Measurements from ENCODE around the gene C10orf120.

C10orf120 gene

DNA sequence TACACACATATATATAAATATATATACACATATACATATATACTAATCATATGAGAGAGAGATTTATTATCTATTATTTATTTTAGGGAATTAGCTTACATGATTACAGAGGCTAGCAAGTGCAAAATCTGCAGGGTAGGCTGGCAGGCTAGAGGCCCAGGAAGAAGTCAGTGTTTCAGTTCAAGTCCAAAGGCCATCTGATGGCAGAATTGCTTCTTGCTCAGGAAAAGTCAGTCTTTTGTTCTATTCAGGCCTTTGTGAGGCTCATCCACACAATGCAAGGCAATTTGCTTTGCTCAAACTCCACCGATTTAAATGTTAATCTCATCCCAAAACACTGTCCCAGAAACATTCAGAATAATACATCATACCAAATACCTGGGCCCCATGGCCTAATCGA is 2.6 kb upstream of the C10orf120 start:
- no peak for DNase-seq

DNA sequence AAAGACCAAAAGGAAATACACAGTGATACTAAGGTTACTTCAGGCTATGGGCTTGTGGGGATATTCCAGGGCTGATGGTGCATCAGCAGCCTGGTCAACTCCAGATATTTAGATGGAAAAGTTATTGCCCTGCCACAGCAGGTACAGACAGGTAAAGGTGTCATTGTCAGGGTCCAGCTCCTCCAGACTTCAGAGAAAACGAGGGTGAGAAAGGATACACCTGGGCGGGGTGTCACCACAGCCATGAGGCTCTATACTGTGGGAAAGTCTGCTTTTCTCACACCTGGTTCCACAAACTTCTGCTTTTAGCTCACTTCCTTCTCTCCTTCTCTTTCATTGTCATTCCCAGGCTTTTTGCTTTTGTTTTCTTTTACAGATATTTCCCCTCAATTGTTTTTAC is 2.0 kb upstream of the C10orf120 start:
- no peak for DNase-seq

DNA sequence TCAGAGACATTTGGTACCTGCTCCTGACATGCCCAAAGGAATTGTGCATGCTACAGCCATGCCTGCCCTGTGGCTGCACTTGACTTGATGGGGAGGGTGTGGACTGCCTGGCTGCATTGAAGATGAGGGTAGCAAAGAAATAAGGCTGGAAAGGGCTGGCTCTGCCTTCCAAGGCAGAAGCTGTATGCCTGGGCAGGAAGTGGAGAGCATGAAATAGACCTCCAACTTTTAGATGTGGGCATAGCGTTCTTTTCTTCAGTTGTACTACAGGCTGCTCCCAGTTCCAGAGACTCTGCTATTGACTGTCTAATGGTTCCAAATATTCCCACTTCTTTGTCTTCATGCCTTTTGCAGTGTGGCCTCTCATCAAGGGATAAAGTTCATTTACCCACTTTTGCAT is 3.0 kb downstream of the C10orf120 start:
- no peak for DNase-seq

DNA sequence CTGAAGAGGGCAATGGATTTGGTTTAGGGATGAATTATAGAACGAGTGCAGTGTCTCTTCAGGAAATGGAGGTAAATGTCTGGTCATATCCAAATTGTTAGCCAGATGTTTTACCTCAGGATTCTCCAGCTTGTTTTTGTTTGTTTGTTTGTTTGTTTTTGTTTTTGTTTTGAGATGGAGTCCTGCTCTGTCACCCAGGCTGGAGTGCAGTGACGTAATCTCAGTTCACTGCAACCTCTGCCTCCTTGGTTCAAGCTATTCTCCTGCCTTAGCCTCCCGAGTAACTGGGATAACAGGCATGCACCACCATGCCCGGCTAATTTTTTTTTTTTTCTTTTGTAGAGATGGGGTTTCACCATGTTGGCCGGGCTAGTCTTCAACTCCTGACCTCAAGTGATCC is 6.9 kb downstream of the C10orf120 start:
- no peak for DNase-seq

DNA sequence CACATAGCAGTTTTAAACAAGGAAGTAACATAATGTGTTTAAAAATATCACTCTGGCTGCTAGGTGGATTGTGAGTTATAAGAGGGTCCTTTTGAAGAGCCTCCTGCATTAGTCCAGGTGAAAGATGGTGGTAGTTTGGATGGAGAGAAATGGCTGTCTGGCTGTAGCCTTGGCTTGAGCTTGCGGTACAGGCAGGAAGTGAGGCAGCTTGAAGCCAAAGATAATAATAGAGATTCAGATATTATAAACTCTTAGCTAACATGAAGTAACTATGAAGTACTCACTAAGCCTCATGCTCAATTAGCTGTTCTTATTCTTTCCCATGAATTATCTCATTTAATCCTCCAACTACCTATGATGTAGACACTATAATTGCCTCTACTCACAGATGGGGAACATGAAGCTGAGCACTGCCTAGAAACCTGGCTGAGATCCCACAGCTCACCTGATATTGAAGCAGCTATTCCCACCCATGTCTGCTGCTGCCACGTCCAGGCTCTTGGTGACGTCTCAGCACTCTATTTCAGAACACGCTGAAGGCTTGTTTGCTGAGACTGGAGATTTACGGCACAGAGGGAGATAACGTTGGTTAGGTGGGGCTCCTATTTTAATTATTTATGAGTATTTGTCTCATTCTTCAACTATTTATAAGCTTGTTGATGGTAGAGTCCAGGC is 10.4 kb downstream of the C10orf120 start:
- no peak for DNase-seq

DNA sequence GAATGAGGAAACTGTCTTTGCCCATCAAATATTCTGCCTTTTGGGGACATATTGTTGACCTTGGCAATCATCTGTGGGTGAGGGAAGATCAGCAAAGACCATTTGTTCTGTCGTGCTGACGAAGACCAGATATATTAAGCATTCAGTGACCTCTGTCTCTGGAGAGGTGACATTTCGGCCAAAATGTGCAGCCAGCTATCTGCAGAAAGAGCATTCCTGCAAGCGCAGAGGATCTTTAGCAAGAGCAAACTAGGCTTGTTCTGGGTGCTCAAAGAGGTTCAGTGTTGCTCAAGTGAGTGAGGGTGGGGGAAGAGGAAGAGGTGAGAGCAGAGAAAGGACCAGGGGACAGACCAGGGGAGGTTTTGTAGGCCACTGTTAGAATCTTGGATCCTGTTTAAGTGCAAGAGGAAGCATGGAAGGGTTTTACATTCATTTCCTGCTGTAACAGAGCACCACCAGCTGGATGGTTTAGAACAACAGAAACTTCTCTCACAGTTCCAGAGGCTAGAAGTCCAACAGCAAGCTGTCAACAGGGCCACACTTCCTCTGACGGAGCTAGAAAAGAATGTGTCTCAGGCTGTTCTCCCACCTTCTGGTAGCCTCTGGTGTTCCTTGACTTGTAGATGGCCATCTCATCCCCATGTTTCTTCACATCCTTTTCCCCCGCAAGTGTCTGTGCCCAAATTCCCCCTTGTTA is 11.2 kb downstream of the C10orf120 start:
- DNase-seq = no peak

DNA sequence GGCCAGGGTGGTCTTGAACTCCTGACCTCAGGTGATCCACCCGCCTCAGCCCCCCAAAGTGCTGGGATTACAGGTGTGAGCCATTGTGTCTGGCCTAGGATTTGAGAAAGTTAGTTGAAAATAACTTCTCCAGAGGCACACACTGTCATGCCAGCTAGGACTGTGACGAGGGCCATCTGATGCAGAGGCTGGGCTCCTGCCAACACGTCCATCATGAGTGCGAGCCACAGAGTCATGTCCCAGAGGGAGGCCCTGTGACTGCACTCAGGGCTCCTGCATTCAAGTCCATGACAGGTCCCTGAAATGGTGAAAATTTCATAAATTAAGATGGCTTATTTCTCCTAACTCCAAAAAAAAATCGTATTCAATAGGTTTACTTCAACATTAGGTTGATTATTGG is 17.1 kb downstream of the C10orf120 start:
- DNase-seq = no peak

DNA sequence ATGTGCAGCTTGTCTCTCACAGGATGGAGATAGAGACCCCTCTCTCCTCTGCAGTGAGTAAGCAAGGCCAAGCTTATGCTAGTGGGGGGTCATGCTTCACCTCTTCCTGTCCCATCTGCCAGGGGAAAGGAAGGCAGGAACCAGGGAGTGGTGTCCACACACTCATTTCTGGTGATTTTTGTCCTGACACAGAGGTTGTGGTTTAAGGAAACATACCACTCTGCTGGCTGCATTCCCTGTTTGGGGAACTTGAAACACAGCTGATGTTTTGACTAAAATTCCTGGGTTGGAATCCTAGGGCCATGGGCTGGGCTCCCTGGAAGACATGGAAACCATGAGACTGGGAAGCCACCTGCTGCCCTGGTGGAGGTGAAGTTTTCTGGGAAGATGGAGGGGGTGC is 21.4 kb downstream of the C10orf120 start:
- no peak for DNase-seq

DNA sequence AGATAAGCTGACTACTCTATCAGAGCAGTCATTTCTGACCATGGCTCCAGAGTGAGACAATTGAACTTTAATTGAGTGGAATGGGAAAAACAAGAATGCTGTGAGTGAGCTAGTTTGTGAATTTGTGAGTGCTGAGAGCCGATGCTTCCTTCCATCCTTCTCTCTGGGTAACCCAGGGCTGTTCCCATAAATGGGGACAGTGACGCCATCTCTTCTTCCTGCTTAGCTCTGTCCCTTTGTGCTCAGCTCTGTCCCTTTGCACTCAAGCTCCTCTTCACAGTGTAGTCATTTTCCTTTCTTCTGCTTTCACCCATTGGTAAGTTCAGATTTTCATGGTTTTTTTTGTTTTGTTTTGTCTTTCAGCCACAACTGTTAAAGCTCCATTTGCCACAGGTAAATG is 24.4 kb downstream of the C10orf120 start:
- no peak for DNase-seq

DNA sequence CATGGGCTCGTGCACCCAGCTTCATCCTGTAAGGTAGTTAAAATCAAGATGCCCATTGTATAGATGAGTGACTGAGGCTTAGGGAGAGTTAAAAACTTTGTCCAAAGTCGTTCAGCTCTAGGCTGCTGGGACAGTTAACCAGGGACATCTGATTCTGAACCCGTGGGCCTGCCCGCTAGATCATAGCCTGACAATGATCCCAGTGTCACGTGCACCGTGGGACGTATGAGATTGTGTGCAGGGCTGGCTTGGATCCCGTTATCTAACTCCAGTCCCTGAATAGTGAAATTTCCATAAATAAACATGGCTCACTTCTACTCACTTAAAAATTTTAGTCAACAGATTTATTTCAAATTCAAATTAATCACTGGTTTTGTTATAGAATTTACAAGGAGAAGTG is 24.9 kb downstream of the C10orf120 start:
- DNase-seq = no peak

DNA sequence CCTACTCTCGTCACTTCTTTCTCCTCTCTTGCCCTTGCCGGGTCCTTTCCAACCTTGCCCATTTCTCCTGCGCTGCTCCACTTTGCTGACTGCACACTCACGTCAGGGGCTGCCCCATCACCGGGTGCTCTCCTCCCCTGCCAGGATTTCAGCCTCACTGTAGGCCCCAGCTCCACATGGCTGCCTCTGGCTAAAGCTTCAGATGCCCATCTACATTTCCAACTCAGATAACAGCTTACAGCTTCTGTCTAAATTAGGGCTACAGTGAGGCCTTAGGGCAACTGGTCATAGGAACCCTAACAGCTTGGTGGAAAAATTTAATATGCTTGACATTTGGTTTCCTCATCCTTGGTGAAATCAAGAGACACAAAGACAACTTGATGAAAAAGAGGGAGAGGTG is 25.9 kb downstream of the C10orf120 start:
- no peak for DNase-seq

DNA sequence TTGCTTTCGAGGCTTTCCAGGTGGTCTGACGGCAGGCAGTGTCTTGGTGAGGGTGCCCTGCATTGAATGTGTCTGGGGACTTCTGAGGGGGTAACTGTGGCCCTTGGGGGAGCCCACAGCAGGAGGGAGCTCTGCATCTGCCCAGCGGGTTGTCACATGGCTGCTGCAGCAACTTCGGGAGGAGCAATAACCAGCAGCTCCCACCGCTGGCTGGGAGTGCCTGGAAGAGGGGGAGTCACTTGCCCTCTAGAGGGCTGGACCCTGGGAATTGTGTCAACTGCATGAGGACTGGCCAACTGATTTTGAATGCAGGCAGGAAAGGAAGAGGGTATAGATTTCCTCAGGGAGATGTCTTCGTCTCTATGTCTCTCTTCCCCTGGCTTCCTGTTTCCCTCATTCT is 26.4 kb downstream of the C10orf120 start:
- no peak for DNase-seq

DNA sequence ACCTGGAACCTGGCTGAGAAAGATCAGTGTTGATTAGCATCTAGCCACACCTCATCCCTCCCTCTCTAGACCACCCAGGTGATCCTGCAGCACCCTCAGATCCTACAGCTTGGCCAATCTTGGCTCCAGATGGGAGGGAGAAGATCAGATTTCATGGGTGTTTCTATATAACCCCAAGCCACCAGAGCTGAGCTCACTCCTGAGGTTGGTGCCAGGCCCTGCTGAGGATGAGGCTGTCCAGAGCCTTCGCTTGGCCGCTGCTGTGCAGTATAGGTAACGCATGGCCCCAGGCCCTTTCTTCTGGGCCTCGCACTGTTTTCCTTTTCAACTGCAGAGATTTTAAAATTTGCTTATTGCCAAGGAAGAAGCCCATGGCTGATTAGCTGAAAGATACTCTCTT is 27.0 kb downstream of the C10orf120 start:
- no peak for DNase-seq

DNA sequence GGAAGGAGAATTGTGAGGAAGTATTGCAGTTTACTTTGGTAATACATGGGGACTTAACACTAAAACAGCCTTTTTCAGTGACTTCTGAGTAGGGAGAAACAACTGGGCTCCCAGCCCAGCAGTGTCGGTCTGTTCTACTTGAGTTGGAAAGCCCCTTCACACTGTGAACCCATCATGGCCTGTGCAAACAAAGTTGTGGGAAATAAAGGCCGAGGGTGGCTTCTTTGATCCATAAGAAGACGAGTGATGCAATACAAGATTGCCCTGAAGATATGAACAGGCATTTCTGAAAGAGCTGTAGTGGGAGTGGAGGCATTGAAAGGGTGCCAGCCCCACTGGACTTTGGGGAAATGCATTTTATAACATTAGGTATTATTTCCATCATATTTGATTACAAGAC is 28.3 kb downstream of the C10orf120 start:
- no peak for DNase-seq

DNA sequence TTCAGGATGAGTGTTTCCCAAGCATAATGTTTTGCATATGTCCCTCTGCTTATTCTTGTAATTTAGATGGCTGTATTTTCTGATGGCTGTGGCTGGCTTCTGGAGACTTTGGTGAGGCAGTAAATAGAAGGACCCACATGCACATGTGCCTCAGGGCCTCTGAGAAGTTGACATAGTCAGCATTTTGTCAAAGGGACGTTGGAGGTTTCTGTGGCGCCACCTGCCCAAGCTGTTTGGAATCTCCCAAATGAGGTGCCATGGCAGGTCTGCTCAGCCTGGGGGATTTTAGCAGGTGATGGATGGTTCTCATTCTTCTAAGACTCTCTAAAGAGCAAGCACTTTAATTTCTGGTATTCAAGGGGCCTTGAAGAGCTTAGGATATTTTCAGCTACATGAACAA is 29.8 kb downstream of the C10orf120 start:
- DNase-seq = no peak

DNA sequence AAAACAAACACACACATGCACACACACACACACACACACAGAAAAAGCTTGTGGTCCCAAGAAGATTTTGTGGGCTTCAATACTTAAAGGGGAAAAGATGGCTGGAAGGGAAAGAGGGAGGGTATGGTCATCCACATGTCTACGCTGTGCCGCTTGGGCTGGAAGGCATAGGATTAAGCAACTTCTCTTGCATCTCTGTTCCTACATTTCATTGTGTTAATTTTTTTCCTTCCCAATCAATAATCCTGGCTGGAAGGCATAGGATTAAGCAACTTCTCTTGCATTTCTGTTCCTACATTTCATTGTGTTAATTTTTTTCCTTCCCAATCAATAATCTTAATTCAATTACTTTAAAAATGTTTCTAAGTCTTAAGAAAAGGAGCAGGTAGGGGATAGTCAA is 30.6 kb downstream of the C10orf120 start:
- no peak for DNase-seq

DNA sequence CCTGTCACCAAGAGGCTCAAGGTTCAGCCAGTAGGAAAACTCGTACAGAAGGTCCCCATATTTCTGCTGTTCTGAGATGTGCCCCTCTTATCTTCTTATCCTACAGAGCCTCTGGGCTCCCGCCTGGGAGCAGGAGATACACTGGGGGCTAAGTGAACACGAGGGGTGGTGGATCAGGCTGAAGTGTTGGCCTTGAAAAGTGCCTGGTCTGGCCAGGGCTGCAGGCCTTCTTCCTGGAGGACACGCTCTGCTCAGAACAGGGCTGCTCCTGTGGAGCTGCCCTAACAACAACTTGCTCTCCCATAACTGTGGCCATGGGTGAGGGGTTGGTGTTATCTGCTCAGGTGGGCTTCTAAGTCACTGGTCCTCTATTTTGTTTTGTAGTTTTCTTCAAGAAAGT is 33.7 kb downstream of the C10orf120 start:
- no peak for DNase-seq

DNA sequence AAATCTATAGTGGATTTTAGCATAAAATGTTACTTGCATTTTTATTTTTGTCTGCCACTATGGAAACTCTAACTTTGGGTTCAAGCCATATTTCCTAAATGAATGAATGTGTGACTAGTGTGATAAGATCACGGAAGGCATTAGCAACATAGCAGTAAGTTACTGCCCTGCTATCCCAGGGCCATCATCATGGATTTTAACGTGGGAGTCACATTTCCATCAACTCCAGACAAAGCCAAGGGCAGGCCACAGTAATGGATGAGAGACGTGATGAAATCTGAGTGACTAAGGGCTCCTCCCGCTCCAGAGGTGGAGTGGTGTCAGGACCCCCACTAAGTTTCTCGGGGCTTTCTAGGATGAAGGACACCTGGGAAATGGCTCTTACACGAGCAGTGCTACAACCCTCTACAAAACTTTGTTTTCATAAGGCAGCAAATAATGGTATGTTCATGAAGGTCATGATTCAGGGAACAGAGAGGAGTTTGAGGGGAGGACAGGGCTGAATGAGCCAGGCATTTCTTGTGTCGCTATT is 34.3 kb downstream of the C10orf120 start:
- no peak for DNase-seq

DNA sequence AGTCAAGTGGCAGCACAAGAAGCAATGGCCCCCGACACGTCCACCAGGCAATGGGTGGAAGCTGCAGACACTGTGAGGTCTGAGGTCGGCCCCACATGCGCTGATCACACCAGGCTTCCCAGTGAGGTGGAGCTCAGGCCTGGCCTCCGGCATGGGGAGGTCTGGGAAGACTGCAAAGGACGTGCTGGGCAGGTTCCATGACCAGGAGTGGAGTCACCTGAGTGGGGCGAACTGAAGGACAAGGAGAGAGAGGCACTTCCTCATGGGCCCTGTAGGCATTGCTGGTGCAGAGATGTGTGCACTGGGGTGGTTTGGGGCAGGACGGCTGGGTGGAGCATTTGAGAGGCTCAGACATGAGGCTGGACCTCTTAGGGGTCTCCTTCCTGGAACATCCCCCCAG is 35.1 kb downstream of the C10orf120 start:
- no peak for DNase-seq

DNA sequence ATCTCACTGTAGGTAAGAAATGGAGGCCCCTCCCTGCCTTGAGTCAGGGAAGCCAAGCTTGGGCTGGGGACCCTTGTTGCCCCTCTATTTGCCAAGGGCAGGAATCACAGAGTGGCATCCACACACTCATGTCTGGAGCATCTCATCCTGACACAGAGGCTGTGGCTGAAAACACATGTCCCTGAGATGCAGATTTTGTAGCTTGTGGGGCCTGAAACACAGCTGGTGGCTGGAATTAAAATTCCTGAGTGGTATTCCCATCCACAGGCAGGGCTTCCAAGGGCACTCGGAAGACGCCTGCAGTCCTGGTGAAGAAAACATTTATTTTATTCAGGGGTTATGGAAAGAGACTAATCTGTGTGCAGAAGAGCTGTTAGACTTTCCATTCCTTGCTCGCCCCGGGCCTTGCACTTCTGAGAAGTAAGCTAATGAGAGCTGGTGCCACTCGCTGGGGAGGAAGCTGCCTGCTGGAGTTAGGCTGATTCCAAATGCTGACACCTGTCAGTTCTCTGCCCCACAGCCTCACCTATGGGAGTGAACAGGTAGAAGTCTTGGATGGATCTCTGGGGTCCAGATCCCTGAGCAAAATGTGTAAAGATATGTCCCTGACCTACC is 36.0 kb downstream of the C10orf120 start:
- no peak for DNase-seq

DNA sequence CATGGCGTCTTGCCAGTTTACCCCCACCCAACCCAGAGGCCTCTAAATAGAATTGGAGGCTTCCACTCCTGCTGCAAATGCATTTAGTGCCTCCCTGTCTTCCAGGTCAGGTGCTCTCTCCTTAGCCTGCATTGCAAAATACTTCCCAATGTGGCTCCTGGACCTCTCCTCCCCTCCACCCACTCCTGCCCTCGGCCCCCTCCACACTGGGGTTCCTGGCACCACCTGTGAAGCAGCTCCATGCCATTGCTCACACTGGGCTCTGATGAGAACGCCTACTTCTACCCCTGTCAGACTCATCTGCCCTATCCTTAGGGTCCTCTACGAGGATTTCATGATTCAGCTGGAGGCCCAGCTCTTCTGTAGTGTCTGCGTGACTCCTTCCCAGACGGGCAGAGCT is 37.4 kb downstream of the C10orf120 start:
- no peak for DNase-seq

DNA sequence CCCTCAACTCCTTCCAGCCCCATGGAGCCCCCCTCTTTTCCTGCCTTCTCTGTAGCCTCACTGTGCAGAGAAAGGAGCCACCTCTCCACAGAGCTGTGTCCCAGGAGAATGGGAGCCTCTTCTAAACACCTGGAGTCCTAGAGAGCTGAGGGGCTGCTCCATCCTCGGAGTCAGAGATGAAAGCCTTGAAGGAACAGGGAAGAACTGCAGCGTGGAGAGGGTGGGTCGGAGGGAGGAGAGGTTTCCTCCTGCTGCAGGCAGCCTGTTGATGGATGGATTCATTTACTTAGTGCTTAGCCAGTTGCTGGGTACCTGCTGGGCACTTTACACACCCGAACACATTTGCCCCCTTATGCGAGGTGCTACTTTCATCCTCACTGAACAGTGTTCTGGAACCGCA is 39.0 kb downstream of the C10orf120 start:
- no peak for DNase-seq

DNA sequence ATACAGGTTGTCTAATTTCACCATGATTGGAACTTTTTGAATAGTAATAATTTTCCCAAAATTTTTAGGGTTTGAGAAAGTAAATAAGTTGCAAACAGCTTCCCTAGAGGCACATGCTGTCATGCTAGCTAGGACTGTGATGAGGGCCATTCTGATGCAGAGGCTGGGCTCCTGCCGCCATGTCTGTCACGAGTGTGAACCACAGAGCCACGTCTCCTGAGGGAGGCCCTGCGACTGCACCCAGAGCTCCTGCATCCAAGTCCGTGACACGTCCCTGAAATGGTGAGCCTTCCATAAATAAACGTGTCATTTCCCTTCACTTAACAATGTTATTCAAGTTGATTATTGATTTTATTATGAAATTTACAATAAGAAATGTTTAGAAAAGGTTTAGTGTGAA is 40.0 kb downstream of the C10orf120 start:
- no peak for DNase-seq

DNA sequence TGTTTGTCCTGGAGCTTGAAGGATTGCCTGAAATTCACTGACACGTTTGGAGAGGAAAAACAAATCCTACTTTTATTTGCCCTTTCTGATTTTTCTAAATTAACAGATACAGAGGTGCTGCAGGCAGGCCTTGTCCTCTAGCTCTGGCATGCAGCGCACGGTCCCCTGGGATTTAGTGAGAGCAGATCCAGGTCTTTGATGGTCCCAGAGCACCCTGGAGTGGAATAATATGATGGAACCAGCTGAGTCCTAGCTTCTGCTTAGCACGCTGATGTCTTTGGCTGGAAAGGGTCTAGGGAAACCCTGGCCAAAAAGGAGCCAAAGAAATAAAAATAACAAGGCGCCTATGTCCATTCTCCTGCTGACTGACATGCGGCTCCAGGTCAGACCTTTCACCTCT is 40.5 kb downstream of the C10orf120 start:
- no peak for DNase-seq
